AG09319 (cell line): ENCODE data around the gene YRDC.
"Not testable (repeated sequence)": the region's sequence is repeated elsewhere in the genome, so short reads cannot be mapped to it uniquely, and the experiment has no call there.

ENCODE experiments used
- DNase-seq: peaks from one replicate; pipeline ENCODE4 v3.0.0-alpha.2; 2010; ENCODE audit warnings: low read depth; ENCODE audit errors: extremely low read depth
- TF ChIP-seq, protein P1 (sequence below): IDR thresholded peaks from 2 replicates; pipeline ENCODE4 v1.5.1; 2011; ENCODE audit warnings: low read depth, mild to moderate bottlenecking, inconsistent platforms, low read length, moderate library complexity

YRDC gene

DNA sequence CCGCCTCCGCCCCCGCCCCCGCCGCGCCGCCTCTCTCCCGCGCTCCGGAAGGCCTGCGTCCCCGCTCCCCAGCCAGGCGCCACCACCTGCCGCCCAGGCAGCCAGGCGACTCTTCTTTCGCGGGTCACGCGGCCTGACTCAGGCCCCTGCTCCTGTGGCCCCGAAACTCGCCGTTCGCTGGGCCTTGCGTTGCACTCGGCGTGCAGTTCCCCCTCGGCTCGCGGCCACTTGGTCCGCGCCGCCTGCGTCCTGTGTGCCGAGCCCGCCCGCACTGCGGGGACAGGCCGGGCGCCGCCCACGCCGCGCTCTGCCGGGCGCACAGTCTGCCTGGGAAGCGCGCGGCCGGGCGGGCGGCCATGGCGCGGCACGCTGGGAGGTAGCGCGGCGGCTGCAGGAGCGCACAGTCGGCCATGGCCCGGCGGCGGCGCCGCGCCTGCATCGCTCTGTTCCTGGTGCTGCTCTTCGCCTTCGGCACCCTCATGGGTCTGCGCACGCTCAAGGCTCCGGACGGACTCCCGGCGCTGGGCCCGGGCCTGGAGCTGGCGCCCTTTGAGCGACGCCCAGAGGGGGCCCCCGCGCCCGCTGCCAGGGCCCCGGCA lies 14.1 kb downstream of the YRDC start, which contains the start of gene MANEAL:
Gene MANEAL, plus strand, starts transcription at position 75 of the 599 bp plus-strand sequence. Its CDS starts 336 bp downstream, at position 411.
- DNase-seq: no peak
- TF ChIP-seq, protein P1, sequence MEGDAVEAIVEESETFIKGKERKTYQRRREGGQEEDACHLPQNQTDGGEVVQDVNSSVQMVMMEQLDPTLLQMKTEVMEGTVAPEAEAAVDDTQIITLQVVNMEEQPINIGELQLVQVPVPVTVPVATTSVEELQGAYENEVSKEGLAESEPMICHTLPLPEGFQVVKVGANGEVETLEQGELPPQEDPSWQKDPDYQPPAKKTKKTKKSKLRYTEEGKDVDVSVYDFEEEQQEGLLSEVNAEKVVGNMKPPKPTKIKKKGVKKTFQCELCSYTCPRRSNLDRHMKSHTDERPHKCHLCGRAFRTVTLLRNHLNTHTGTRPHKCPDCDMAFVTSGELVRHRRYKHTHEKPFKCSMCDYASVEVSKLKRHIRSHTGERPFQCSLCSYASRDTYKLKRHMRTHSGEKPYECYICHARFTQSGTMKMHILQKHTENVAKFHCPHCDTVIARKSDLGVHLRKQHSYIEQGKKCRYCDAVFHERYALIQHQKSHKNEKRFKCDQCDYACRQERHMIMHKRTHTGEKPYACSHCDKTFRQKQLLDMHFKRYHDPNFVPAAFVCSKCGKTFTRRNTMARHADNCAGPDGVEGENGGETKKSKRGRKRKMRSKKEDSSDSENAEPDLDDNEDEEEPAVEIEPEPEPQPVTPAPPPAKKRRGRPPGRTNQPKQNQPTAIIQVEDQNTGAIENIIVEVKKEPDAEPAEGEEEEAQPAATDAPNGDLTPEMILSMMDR: no peak

DNA sequence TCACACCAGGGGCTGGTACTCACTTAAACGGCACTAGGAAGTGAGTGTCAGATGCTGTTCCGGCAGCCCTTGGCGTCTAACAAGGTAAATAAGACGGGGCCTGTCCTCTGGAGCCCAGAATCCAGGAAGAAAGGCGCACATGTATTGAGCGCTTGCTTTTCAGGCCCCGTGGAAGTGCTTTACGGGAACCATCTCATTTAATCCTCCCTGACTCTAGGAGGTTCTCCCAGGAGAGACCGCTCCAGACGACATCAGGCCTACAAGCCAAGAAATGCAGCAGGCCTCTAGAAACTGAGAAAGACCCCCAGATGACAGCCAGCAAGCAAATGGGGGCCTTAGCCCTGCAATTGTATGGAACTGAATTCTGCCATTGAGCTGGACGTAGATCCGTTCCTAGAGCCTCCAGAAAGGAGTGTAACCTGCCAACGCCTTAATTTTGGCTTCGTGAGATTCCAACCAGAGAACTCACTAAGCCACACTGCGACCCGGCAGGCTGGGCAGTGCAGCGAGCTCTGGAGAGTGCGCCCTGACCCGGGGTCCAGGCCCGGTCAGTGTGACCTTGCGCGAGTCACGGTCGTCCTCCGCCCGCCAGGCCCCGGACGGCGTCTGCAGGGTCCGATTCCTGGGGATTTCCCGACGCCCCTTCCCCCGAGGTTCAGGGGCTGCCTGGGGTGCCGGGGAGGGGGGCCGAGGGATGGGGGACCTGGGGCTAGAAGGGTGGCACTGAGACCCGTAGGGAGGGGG lies 14.9 kb downstream of the YRDC start:
- no peak for DNase-seq
- TF ChIP-seq, protein P1: no peak

DNA sequence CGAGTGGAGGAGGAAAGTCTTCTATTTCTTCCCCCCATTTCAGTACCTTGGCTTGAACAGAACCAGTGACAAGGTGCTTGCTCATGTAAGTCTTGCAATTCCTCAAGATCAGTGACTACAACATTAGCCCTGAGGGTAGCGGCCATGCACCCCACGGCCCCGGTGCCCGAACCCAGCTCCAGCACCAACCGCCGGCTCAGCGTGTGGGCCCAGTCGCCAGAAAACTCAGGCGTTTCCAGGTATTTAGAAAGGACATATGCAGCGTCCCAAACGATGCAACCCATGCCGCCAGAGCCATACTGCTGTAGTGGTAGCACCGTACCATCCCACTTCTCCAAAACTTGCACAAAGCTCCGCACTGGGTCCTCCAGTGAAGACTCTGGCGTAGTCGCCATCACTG lies 25.5 kb downstream of the YRDC start:
- no peak for DNase-seq
- TF ChIP-seq, protein P1: no peak

DNA sequence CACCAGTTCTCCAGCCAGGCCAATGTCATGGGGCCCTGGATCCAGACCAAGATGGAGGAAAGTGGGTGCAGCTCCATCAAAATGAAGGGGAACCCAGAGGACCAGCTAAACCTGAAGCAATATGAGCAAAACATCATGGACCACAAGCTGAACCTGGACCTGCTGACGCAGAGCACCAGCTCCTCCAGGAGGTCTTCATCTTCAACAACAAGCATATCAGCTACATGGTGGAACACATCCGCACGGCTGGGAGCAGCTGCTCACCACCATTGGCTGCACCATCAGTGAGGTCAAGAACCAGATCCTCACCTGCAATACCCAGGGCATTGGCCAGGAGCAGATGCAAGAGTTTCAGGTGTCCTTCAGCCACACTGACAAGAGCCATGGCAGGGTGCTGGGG lies 29.4 kb downstream of the YRDC start:
- no peak for DNase-seq
- TF ChIP-seq, protein P1: no peak

DNA sequence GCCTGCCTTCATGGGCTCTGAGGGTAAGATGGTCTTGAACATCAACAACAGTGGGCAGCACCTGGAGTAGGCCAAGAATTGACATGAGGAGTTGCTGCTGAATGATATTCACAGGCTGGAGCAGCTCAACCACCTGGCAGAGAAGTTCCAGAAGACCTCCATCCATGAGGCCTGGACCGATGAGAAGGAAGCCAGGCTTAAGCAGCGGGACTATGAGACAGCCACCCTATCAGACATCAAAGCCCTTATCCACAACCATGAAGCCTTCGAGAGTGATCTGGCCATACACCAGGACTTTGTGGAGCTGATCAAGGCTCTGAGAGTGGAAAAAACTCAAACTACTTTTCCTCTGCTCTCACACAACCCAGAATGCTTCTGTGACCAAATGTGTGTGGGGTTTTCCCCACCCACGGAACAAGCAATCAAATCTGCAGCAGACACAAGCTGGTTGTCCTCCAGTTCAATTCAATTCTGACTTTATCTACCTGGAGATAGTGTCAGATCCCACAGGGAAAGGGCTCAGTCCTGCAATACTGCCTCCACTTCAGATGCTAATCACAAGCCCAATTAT lies 31.0 kb downstream of the YRDC start:
- DNase-seq: no peak
- TF ChIP-seq, protein P1: no peak

DNA sequence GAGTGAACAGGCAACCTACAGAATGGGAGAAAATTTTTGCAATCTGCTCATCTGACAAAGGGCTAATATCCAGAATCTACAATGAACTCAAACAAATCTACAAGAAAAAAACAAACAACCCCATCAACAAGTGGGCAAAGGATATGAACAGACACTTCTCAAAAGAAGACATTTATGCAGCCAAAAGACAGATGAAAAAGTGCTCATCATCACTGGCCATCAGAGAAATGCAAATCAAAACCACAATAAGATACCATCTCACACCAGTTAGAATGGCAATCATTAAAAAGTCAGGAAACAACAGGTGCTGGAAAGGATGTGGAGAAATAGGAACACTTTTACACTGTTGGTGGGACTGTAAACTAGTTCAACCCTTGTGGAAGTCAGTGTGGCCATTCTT lies 36.6 kb downstream of the YRDC start:
- not testable (repeated sequence) for DNase-seq

DNA sequence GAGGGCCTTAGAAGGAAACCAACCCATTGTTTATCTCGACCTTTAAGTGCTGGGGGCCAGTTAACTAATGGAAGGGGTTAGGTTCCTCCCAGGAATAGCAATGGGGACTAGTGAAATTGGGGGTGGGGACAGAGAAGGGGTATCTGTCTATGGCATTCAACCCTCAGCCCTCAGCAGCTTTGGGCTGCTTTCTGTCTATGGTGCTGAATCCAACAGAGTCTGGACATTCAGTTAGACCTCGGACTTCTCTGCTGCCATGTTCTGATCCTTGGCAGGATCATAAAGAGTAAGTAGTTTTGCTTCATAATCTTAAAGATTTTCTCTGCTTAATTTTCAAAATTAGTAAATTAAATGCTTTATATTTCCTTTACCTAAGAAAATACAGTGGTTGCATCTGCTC lies 40.5 kb downstream of the YRDC start:
- DNase-seq: no peak
- TF ChIP-seq, protein P1: no peak
